ENCODE results near the gene ART5. TPM values are rescaled to one million over a fixed set of nuclear protein-coding genes. Genes with fewer than 3 reads are reported as not detected.
"Not testable (repeated sequence)": the region's sequence is repeated elsewhere in the genome, so short reads cannot be mapped to it uniquely, and the experiment has no call there.

The ART5 gene
- total RNA-seq, 1 donor from 2014 or later = not detected

GRCh38 chr11:3659595-3660515 is 18.1 kb upstream of the ART5 start:
- peak; percentile 87 for DNase-seq (ENCODE audit: low spot score)

GRCh38 chr11:3658252-3658651 is 16.5 kb upstream of the ART5 start:
- peak; percentile 78 for DNase-seq (ENCODE audit: low spot score)

GRCh38 chr11:3657331-3657730 is 15.5 kb upstream of the ART5 start:
- peak; percentile 41 for DNase-seq (ENCODE audit: low spot score)

- DNase-seq (ENCODE audit: low spot score) = no peak
Observed at GRCh38 chr11:3655547-3655946, 13.8 kb upstream of the ART5 start.

- DNase-seq (ENCODE audit: low spot score) = not testable (repeated sequence)
Observed at GRCh38 chr11:3652514-3652913, 10.7 kb upstream of the ART5 start.

GRCh38 chr11:3649374-3649773 is 7.6 kb upstream of the ART5 start:
- not testable (repeated sequence) for DNase-seq (ENCODE audit: low spot score)

- DNase-seq (ENCODE audit: low spot score) = not testable (repeated sequence)
Observed at GRCh38 chr11:3648843-3649242, 7.1 kb upstream of the ART5 start.

- DNase-seq (ENCODE audit: low spot score) = no peak
Observed at GRCh38 chr11:3645552-3645951, 3.8 kb upstream of the ART5 start.

GRCh38 chr11:3644817-3645235 is 3.0 kb upstream of the ART5 start, which contains the start of gene ART1:
Gene ART1 (plus strand): TSS chr11:3645128. CDS start chr11:3659214, 14,086 bp downstream.
- DNase-seq (ENCODE audit: low spot score) = no peak

- not testable (repeated sequence) for DNase-seq (ENCODE audit: low spot score)
Observed at GRCh38 chr11:3643102-3643546, 1.3 kb upstream of the ART5 start.

GRCh38 chr11:3642071-3642951 is 519 bp upstream of the ART5 start:
- DNase-seq (ENCODE audit: low spot score) = no peak

GRCh38 chr11:3641191-3641590 is 601 bp downstream of the ART5 start:
- no peak for DNase-seq (ENCODE audit: low spot score)

GRCh38 chr11:3639841-3640240 is 2.0 kb downstream of the ART5 start:
- DNase-seq (ENCODE audit: low spot score) = no peak

GRCh38 chr11:3638513-3638912 is 3.3 kb downstream of the ART5 start:
- no peak for DNase-seq (ENCODE audit: low spot score)

- no peak for DNase-seq (ENCODE audit: low spot score)
Observed at GRCh38 chr11:3637201-3637600, 4.6 kb downstream of the ART5 start.

GRCh38 chr11:3635641-3636375 is 6.0 kb downstream of the ART5 start:
- DNase-seq (ENCODE audit: low spot score) = no peak

GRCh38 chr11:3632070-3632660 is 9.6 kb downstream of the ART5 start:
- DNase-seq (ENCODE audit: low spot score) = peak; percentile 37

GRCh38 chr11:3631331-3631730 is 10.5 kb downstream of the ART5 start:
- DNase-seq (ENCODE audit: low spot score) = no peak

GRCh38 chr11:3627291-3627690 is 14.5 kb downstream of the ART5 start:
- DNase-seq (ENCODE audit: low spot score) = no peak

GRCh38 chr11:3626250-3626960 is 15.4 kb downstream of the ART5 start:
- DNase-seq (ENCODE audit: low spot score) = no peak

Data from mesenteric fat pad (tissue), 1 donor.